ENCODE data around the gene TEP1.

GRCh38 chr14:20418501-20418909, 5.2 kb upstream of the TEP1 start:
- TF ChIP-seq CTCF (conservative IDR thresholded peaks at IDR 0.05 in 1 of 2, IDR thresholded peaks at IDR 0.05 in 1 of 2; ENCODE audit: extremely low read depth in 1 of 2, insufficient read depth in 1 of 2, low read depth in 1 of 2, low read length in 2 of 2) (no peak), EZH2 (IDR thresholded peaks at IDR 0.05; ENCODE audit: borderline replicate concordance, low read length) (no peak)

All from mammary epithelial cell (primary cell).